KMS-11 (cell line): ENCODE measurements around the gene CEMIP.
"Not testable (repeated sequence)": the region's sequence is repeated elsewhere in the genome, so short reads cannot be mapped to it uniquely, and the experiment has no call there.

Source experiments
- H2AFZ ChIP-seq: fragments of 200-600 bp; sonication (generic); 2 replicates; pipeline ENCODE4 v1.6.1; 2016; ENCODE audit warnings: antibody characterized with exemption, mixed run types, low read depth
- H3K27ac ChIP-seq: fragments of 200-600 bp; sonication (generic); 2 replicates; pipeline ENCODE4 v1.6.1; 2016; ENCODE audit warnings: mild to moderate bottlenecking, mixed run types
- H3K27me3 ChIP-seq: fragments of 200-600 bp; sonication (generic); 2 replicates; pipeline ENCODE4 v1.6.1; 2017; ENCODE audit warnings: mild to moderate bottlenecking, low read depth, mixed run types, moderate library complexity; ENCODE audit not compliant: insufficient read depth
- H3K36me3 ChIP-seq: fragments of 200-600 bp; sonication (generic); 2 replicates; pipeline ENCODE4 v1.6.1; 2017; ENCODE audit warnings: mild to moderate bottlenecking, mixed run types; ENCODE audit not compliant: insufficient read depth
- H3K4me1 ChIP-seq: fragments of 200-600 bp; sonication (generic); 2 replicates; pipeline ENCODE4 v1.6.1; 2016; ENCODE audit warnings: mild to moderate bottlenecking, low read depth, mixed run types; ENCODE audit not compliant: poor library complexity, severe bottlenecking
- H3K4me2 ChIP-seq: fragments of 200-600 bp; sonication (generic); 2 replicates; pipeline ENCODE4 v1.7.0; 2016; ENCODE audit warnings: mild to moderate bottlenecking, mixed run types
- H3K4me3 ChIP-seq: fragments of 200-600 bp; sonication (generic); IDR thresholded peaks from 2 replicates; pipeline ENCODE4 v1.6.1; 2017; ENCODE audit warnings: low read depth, low read length, mixed read lengths; ENCODE audit not compliant: insufficient read depth
- H3K79me2 ChIP-seq: fragments of 200-600 bp; sonication (generic); 2 replicates; pipeline ENCODE4 v1.6.1; 2016; ENCODE audit warnings: low read depth, mixed run types; ENCODE audit not compliant: insufficient read depth
- H3K9ac ChIP-seq: fragments of 200-600 bp; sonication (generic); 2 replicates; pipeline ENCODE4 v1.6.1; 2016; ENCODE audit warnings: mild to moderate bottlenecking, mixed run types
- H4K20me1 ChIP-seq: fragments of 200-600 bp; sonication (generic); 2 replicates; pipeline ENCODE4 v1.6.1; 2016; ENCODE audit warnings: mild to moderate bottlenecking, mixed run types; ENCODE audit not compliant: insufficient read depth
- TF ChIP-seq, protein P1 (sequence below): fragments of 200-600 bp; sonication (generic); conservative IDR thresholded peaks from 2 replicates; pipeline ENCODE4 v1.6.1; 2017; ENCODE audit warnings: low read depth, mild to moderate bottlenecking, antibody characterized with exemption, low read length, moderate library complexity, mixed read lengths

Gene CEMIP

DNA sequence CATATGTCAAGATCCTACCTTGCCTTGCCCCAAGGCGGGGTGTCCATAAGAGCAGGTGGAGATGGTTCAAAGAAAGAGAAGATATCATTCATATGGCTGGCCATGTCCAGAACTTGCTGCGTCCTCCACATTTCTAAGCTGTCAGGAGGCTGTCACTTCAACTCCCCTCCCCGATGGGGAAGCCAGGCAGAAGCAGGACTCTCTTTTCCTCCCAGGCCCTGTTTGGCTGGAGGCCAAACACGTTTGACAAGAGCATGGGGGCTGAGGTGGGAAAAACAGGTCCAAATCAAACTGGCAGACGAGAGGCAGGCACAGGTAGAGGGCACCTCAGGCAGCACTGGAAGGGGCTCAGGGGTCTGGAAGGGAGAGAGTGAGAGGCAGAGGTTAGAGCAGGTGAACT is 172.8 kb downstream of the CEMIP start:
- no peak overlapping the region for H3K9ac ChIP-seq
- H4K20me1 ChIP-seq, result no peaks in the 10 kb centered on the region
- TF ChIP-seq, protein P1, sequence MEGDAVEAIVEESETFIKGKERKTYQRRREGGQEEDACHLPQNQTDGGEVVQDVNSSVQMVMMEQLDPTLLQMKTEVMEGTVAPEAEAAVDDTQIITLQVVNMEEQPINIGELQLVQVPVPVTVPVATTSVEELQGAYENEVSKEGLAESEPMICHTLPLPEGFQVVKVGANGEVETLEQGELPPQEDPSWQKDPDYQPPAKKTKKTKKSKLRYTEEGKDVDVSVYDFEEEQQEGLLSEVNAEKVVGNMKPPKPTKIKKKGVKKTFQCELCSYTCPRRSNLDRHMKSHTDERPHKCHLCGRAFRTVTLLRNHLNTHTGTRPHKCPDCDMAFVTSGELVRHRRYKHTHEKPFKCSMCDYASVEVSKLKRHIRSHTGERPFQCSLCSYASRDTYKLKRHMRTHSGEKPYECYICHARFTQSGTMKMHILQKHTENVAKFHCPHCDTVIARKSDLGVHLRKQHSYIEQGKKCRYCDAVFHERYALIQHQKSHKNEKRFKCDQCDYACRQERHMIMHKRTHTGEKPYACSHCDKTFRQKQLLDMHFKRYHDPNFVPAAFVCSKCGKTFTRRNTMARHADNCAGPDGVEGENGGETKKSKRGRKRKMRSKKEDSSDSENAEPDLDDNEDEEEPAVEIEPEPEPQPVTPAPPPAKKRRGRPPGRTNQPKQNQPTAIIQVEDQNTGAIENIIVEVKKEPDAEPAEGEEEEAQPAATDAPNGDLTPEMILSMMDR, result no peak
- no peaks in the 10 kb centered on the region for H3K4me1 ChIP-seq
- no peak overlapping the region for H3K4me2 ChIP-seq
- H3K79me2 ChIP-seq, result no peaks in the 10 kb centered on the region
- H3K4me3 ChIP-seq, result no peak overlapping the region
- no peak overlapping the region for H2AFZ ChIP-seq
- H3K27me3 ChIP-seq, result no peaks in the 10 kb centered on the region
- H3K27ac ChIP-seq, result no peak overlapping the region
- H3K36me3 ChIP-seq, result no peaks in the 10 kb centered on the region

DNA sequence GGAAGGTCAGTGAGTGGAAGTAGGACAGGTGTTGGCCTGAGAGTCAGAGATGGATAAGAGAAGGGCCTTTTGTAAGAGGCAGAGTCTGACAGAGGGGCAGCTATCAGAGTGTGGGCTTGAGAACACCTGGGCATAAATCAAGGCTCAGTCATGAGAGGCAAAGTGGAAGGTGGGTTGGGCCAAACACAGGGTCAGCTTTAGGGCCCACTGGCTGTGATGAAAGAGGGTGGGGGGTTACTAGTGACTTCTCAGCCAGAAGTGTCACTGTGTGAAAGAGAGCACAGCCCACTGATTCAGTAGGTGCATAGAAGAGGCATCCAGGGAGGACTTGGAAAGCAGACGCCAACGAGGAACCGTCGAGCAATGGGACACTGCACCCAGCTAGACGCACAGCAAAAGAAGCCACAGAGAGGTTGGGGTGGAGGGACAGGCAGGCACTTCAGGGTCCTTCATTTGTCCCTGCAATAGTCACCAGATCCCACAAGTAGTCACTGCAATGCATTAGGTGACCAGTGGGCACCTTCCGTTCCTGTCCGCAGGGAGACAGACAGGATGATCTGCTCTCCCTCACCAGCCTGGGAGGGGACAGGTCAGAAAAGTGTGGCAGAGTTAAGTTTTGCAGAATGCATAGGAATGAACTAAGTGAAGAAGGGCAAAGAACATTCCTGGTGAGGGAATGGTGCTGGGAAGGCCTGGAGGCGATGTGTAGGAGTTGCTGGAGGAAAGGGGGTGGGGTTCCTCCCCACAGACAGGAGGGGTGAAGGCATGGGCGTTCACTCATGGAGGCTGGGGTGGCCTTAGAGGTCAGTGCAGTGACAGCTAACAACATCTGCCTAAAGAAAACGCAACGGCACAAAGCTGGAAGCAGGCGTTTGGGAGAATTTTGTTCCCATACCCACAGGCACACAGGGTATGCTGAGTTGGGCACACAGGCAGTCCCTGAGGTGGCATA is 174.1 kb downstream of the CEMIP start:
- H3K27ac ChIP-seq, result no peak overlapping the region
- no peaks in the 10 kb centered on the region for H4K20me1 ChIP-seq

DNA sequence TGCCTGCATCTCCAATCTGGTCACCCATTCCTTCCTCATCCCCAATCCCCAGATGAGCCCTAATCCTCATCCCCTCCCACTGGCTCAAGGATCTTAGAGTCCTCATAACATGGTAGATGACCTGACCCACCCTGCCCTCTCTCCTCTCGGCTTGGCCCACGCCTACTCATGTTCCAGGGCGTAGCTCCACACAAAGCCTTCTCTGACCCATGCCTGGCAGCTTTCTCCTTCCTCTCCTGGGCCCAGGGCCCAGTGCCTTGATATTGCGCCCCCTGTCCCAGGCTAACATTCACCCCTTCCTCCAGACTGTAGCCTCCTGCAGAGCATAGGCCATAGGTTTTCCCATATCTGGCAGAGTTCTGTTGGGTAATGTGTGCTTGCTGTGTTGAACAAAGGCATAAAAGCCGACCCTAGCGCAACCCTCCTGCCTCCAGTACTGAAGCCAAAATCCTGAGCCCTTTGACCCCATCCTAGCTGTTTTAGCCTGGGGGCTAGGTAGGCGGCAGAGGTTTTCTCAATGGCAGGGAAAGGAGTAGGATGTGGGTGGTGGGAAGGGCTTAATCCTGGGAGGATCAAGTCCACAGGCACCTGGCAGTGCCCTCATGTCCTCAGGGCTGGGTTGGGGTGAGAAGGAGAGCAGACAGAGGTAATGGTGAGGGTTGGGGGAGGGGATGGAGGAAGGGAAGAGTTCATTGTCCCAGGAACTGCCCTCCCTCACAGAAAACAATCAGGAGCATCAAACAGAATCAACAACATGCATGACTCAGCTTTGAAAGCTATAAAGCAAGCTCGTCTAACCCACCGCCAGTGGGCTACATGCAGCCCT is 175.0 kb downstream of the CEMIP start:
- Histone ChIP-seq H3K4me2 (no peak overlapping the region), H3K27me3 (no peaks in the 10 kb centered on the region), H3K4me3 (no peak overlapping the region), H3K27ac (no peak overlapping the region), H2AFZ (no peak overlapping the region), H4K20me1 (no peaks in the 10 kb centered on the region), H3K79me2 (no peaks in the 10 kb centered on the region), H3K9ac (no peak overlapping the region), H3K4me1 (no peaks in the 10 kb centered on the region), H3K36me3 (no peaks in the 10 kb centered on the region)
- TF ChIP-seq, protein P1, result no peak

More for the DNA sequence above, 174.1 kb downstream of the CEMIP start:
- no peak overlapping the region for H3K9ac ChIP-seq
- no peaks in the 10 kb centered on the region for H3K36me3 ChIP-seq
- no peak overlapping the region for H3K4me3 ChIP-seq
- TF ChIP-seq, protein P1, result no peak
- no peak overlapping the region for H3K4me2 ChIP-seq
- no peaks in the 10 kb centered on the region for H3K27me3 ChIP-seq
- H3K4me1 ChIP-seq, result no peaks in the 10 kb centered on the region
- no peak overlapping the region for H2AFZ ChIP-seq
- H3K79me2 ChIP-seq, result no peaks in the 10 kb centered on the region

DNA sequence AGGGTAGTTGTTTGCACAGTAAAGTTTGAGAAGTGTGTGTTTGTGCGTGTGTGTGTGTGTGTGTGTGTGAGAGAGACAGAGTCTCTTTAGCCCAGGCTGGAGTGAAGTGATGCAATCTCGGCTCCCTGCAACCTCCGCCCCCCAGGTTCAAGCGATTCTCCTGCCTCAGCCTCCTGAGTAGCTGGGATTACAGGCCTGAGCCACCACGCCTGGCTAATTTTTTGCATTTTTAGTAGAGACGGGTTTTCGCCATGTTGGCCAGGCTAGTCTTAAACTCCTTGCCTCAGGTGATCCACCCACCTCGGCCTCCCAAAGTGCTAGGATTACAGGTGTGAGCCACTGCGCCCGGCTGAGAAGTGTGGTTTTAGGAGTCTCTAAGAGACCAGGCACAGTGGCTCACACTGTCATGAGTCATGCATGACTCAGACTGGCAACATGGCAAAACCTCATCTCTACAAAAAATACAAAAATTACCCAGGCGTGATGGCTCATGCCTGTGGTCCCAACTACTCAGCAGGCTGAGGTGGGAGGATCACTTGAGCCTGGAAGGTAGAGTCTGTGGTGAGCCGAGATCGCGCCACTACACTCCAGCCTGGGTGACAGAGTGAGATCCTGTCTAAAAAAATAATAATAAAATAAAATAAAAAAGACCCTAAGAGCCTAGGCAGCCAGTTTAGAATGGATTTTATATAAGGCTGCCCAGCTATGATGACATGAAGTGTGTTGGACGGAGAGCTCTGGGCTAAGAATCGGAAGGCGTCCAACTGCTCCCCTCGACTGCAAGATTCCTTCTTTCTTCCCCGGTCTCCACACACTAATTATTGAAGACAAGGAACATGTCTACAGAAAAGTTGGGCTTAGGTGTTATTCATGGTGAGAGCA is 176.6 kb downstream of the CEMIP start:
- not testable (repeated sequence) for H3K79me2 ChIP-seq, H3K27me3 ChIP-seq, H3K27ac ChIP-seq, H3K4me1 ChIP-seq, H3K9ac ChIP-seq, H3K36me3 ChIP-seq, H3K4me3 ChIP-seq, H4K20me1 ChIP-seq, H2AFZ ChIP-seq, H3K4me2 ChIP-seq
